SK-N-MC (cell line): ENCODE results near the gene OR14I1.
"Not testable (repeated sequence)": the region's sequence is repeated elsewhere in the genome, so short reads cannot be mapped to it uniquely, and the experiment has no call there.

Source experiments
- EZH2 ChIP-seq: fragments of 200-600 bp; sonication (generic); IDR thresholded peaks from one replicate; pipeline ENCODE4 v1.6.1; 2017; ENCODE audit warnings: antibody characterized with exemption
- FOXP2 ChIP-seq: optimal IDR thresholded peaks from 2 replicates; pipeline ENCODE3; 2011; ENCODE audit warnings: mild to moderate bottlenecking, moderate library complexity; ENCODE audit not compliant: insufficient read depth; ENCODE audit errors: extremely low read length, control extremely low read depth
- POLR2AphosphoS5 ChIP-seq: IDR thresholded peaks from 2 replicates; pipeline ENCODE4 v1.6.1; 2012; ENCODE audit warnings: mild to moderate bottlenecking, low read depth, low read length, borderline replicate concordance

- TF ChIP-seq POLR2AphosphoS5, EZH2, FOXP2: not testable (repeated sequence)
Observed at GRCh38 chr1:248656797-248657196, 45.8 kb downstream of the OR14I1 start.
